IPS-20b (cell line): ENCODE measurements around the gene ZCCHC17.

ENCODE experiments used
- H3K27ac ChIP-seq: one replicate; pipeline ENCODE4 v1.5.1; 2013; ENCODE audit warnings: low read length
- H3K27me3 ChIP-seq: 2 replicates; pipeline ENCODE4 v1.6.1; 2013; ENCODE audit warnings: mild to moderate bottlenecking, low read length, inconsistent platforms; ENCODE audit not compliant: insufficient read depth
- H3K36me3 ChIP-seq: 2 replicates; pipeline ENCODE4 v1.6.1; 2013; ENCODE audit warnings: low read depth, mild to moderate bottlenecking, inconsistent platforms, low read length, moderate library complexity; ENCODE audit not compliant: insufficient read depth
- H3K4me1 ChIP-seq: 2 replicates; pipeline ENCODE4 v1.6.1; 2013; ENCODE audit warnings: mild to moderate bottlenecking, control low read depth, inconsistent platforms, low read length, moderate library complexity; ENCODE audit not compliant: insufficient read depth
- H3K4me3 ChIP-seq: 2 replicates; pipeline ENCODE4 v1.5.1; 2013; ENCODE audit warnings: mild to moderate bottlenecking, low read length, inconsistent platforms
- H3K9ac ChIP-seq: 2 replicates; pipeline ENCODE4 v1.6.1; 2013; ENCODE audit warnings: low read depth, mild to moderate bottlenecking, inconsistent platforms, low read length, moderate library complexity
- H3K9me3 ChIP-seq: 2 replicates; pipeline ENCODE4 v1.6.1; 2013; ENCODE audit warnings: mild to moderate bottlenecking, low read depth, low read length, inconsistent platforms; ENCODE audit not compliant: insufficient read depth

Gene ZCCHC17

DNA sequence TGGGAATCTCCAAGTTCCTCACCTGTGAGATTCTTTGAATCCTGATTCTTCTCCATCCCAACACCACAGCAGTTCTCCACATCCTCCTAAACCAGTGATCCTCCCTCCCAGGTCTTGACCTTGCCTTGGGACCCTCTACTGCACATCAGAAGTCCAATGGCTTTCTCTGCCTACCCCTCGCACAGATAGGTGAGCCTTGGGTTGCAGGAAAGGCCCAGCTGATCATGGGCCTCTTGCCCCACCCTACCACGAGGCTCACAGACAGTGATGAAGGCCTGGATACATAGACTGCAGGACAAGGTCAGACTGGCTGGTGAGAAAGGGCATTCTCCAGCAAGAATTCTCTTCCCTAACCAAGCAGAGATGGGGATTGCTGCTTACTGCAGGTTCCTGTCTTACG lies 75.2 kb downstream of the ZCCHC17 start:
- Histone ChIP-seq H3K27ac (no peak overlapping the region), H3K9me3 (no peaks in the 10 kb centered on the region), H3K4me3 (peak overlapping the region; percentile 71; the same call in 1 of the 2 replicates), H3K4me1 (peaks cover 21% of the 10 kb centered on the region; the same call in 1 of the 2 replicates), H3K36me3 (peaks cover 19% of the 10 kb centered on the region), H3K27me3 (no peaks in the 10 kb centered on the region), H3K9ac (peak overlapping the region; percentile 83; the same call in 1 of the 2 replicates)

DNA sequence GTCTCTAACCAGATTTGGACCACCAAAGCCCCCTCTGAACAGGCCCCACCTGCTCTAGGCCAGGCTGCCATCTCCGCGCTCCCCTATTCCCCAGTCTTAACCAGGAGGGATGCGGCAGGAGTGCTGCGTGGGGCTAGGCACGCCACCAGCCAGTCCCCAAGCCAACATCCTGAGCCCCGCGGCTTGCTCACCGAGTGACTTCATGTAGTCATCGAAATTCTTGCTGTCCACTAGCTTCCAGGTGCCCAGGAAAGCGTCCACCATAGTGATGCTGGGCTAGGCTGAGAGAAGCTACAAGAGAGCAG lies 75.9 kb downstream of the ZCCHC17 start:
- H3K36me3 ChIP-seq: peaks cover 13% of the 10 kb centered on the region
- no peak overlapping the region for H3K27ac ChIP-seq
- H3K4me1 ChIP-seq: peaks cover 19% of the 10 kb centered on the region; the same call in 1 of the 2 replicates
- H3K4me3 ChIP-seq: peak overlapping the region; percentile 71
- H3K27me3 ChIP-seq: no peaks in the 10 kb centered on the region
- no peaks in the 10 kb centered on the region for H3K9me3 ChIP-seq
- H3K9ac ChIP-seq: peak overlapping the region; percentile 83; the same call in 1 of the 2 replicates

DNA sequence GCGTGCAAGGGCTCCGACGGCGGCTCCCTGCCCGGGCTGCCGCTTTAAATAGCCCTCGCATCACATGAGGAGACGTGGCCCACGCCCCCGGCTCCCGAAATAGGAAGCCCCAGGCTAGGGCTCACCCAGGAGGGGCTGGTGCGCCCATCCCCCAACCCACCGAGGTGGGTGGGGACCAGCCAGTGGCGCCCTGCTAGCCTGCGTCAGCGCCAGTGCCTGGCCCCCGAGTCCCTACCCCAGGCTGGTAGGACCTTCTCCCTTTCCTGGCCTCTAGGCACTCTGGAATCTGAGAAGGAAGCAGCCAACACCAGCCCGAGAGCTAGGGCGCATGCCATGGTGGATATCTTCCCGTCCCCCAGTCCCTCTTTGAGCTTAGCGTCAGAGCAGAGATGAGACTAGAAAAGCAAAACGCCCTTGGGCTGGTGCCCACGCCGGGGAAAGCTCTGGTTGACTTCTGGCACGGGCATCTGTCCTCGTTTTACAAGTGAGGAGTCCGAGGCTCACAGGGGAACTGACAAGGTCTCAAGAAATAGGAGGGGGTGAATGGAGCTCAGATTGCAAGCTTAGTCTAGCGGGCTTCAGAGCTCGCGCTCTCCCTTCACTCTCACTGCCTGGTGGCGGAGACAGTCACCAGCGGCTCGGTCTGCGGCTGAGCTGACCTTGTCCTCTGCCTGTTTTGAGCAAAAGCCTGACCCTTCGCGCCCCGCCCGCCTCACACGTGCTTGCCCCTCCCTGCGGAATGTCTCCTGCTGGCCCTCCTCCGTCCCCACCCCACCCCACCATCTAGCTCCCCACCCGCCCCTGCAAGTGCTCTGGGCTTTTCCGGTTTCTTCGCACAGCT lies 76.4 kb downstream of the ZCCHC17 start, which contains the start of gene FABP3:
Gene FABP3, minus strand, starts transcription at position 21 of the 841 bp plus-strand sequence. CDS start 62 bp downstream, outside the sequence.
- H3K4me3 ChIP-seq: peak within 1 kb of the TSS; percentile 71
- H3K9me3 ChIP-seq: no peaks in the 10 kb centered on the region
- peaks cover 7% of the 10 kb centered on the region; the same call in 1 of the 2 replicates for H3K36me3 ChIP-seq
- peak within 1 kb of the TSS; percentile 45 for H3K27ac ChIP-seq
- peaks cover 19% of the 10 kb centered on the region; the same call in 1 of the 2 replicates for H3K4me1 ChIP-seq
- H3K27me3 ChIP-seq: no peaks in the 10 kb centered on the region
- H3K9ac ChIP-seq: peak within 1 kb of the TSS; percentile 83; the same call in 1 of the 2 replicates

DNA sequence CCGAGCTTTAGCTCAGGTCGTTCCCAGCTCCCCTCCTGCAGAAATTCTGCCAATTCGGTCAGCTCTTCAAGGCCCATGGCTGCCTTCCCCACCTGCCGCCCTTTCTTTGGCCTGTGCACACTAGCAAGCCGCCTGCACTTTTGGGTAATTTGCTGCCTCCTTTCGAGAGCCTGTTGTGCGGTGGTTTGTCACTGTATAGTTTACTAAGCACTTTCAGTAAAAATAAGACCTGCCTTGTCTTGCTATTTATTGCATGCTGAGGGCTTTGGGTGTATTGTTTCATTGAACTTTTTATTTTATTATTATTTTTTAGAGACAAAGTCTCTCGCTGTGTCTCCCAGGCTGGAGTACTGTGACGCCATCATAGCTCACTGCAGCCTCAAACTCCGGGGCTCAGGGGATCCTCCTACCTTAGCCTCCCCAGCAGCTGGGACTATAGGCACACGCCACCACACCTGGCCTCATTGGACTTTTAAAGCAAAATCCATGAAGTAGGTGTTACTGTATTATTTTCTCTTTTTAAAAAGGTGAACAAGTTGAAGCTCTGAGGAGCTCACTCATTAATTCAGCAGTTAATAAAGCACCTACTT lies 77.2 kb downstream of the ZCCHC17 start:
- H3K9ac ChIP-seq: peak overlapping the region; percentile 69; the same call in 1 of the 2 replicates
- H3K4me1 ChIP-seq: peaks cover 19% of the 10 kb centered on the region; the same call in 1 of the 2 replicates
- no peaks in the 10 kb centered on the region for H3K27me3 ChIP-seq
- H3K27ac ChIP-seq: no peak overlapping the region
- H3K36me3 ChIP-seq: no peaks in the 10 kb centered on the region
- H3K4me3 ChIP-seq: peak overlapping the region; percentile 56; the same call in 1 of the 2 replicates
- H3K9me3 ChIP-seq: no peaks in the 10 kb centered on the region

DNA sequence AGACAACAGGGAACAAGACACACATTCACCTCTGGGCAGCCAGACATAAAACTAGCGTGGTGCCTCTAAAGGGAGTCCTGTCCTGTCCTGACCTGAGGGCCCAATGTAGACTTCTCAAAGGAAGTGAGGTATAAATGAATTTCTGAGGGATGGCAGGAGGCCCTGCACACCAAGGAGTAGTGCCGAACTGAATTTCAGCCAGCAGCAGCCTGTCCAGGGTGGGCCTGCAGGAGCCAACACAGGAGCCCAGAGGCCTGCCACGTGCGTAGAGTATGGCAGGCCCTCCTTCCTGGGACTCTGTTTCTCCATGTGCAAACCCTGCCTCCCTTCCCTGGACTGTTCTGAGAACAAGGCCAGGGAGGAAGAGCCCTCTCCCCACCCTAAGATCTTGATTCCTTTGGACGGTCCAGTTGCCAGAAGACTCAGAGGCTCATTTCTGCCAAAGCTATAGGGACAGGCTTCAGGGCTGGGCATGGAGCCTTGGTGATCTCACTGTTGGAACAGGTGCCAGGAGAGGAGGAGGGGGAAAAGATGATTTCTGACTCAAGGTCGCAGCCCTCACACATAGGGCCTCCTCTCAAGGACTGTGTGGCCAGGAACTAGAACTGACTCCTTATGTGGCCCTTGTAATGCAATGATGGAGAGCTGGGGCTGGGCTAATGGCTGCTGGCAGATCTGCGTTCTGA lies 77.8 kb downstream of the ZCCHC17 start:
- Histone ChIP-seq H3K4me1 (peaks cover 19% of the 10 kb centered on the region; the same call in 1 of the 2 replicates), H3K9me3 (no peaks in the 10 kb centered on the region), H3K27me3 (no peaks in the 10 kb centered on the region), H3K36me3 (no peaks in the 10 kb centered on the region), H3K4me3 (no peak overlapping the region), H3K9ac (no peak overlapping the region; the same call in 1 of the 2 replicates), H3K27ac (no peak overlapping the region)

DNA sequence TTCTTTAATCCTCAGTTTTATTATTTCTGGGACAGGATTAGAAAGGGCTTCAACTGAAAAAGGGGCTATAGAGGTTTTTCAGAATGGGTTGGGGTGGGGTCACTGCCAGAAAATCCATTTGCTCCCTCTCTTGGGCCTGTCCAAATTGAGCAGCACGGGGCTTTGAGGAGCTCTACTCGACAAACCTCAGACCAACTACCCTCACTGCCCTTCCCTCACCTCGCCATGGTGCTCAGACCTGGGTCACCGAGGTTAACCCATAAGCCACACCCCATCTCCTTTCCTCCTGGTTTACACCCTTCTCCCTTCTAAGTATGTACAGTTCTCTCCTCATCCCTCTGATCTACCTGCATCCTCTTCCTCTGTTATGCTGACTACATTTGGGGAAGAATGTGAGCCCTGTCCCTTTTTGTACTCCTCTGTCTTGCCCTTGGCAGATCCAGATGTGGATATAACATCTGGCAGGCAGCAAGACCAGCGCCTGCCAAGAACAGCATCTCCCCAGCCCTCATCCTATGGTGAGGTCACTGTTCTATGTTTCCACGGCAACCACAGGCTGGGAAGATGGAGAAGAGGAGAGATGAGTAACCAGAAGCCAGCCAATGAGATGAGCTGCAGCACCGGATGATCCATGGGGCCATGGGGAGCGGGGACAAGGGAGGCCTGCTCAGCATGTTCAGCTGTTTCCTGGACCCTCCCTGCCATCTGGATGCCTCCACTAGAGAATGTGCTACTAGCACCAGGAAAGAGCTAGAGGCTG lies 79.7 kb downstream of the ZCCHC17 start:
- Histone ChIP-seq H3K9ac (peak overlapping the region; percentile 21; the same call in 1 of the 2 replicates), H3K27ac (no peak overlapping the region), H3K27me3 (no peaks in the 10 kb centered on the region), H3K4me3 (no peak overlapping the region), H3K9me3 (no peaks in the 10 kb centered on the region), H3K36me3 (no peaks in the 10 kb centered on the region), H3K4me1 (peaks cover 19% of the 10 kb centered on the region; the same call in 1 of the 2 replicates)

DNA sequence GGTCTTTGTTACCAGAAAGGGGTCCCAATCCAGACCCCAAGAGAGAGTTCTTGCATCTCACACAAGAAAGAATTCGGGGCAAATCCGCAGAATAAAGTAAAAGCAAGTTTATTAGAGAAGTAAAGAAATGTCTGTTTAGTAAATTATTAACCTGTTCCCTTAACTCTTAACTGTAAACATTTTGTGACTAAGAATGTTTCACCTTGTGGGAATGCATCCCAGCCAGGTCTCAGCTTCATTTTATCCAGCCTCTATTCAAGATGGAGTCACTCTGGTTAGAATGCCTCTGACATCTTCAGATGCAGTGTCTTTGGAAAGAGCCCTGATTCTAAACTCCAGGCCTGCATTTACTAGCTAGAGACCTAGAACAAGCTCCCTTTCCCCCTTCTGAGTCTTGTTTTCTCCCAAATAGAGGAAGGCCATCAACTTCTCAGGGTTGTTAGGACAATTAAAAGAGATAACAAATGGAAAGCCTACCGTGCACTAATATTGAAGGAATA lies 80.6 kb downstream of the ZCCHC17 start:
- Histone ChIP-seq H3K27me3 (no peaks in the 10 kb centered on the region), H3K9ac (no peak overlapping the region), H3K36me3 (no peaks in the 10 kb centered on the region), H3K4me1 (peaks cover 12% of the 10 kb centered on the region; the same call in 1 of the 2 replicates), H3K9me3 (no peaks in the 10 kb centered on the region), H3K4me3 (no peak overlapping the region), H3K27ac (no peak overlapping the region)

DNA sequence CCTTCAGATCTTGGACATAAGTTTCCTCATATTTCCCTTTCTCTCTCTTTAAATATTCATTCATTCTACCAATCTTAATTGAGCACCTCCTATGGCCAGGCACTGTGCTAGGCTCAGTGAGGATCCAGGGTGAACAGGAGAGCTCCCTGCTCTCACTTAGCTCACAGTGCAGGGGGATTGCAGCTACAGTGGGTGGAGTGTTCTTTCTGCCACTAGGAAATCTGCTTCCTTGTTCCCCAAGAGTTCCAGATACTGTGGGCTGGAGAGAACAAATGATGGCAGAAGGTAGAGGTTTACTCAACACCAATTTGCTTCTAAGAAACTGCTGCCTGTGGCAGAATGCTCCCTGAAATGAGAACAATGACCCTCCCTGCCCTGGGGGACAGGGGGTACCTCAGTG lies 81.2 kb downstream of the ZCCHC17 start:
- Histone ChIP-seq H3K9ac (no peak overlapping the region), H3K27me3 (no peaks in the 10 kb centered on the region), H3K36me3 (no peaks in the 10 kb centered on the region), H3K27ac (no peak overlapping the region), H3K4me3 (no peak overlapping the region), H3K9me3 (no peaks in the 10 kb centered on the region), H3K4me1 (peaks cover 10% of the 10 kb centered on the region; the same call in 1 of the 2 replicates)

DNA sequence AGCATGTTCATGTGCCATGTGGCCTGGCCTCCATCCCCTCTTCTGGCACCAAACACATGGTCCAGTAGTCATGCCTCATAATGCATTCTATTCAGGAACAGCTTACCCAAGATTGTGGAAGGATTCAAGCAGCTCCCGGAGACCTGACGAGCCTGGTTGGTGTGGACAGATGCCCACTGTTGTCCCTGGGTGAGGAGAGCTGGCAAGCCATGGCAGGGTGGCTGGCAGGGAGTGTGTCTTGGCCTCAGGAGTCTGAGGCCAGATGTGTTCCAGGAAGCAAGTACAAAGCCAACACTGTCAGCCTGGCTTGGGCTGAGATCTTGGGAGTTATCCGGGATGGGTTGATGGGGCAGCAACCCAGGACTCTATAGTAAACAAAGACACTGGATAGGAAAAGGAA lies 83.3 kb downstream of the ZCCHC17 start:
- Histone ChIP-seq H3K4me3 (no peak overlapping the region), H3K27ac (no peak overlapping the region), H3K9me3 (no peaks in the 10 kb centered on the region), H3K4me1 (peaks cover 6% of the 10 kb centered on the region; the same call in 1 of the 2 replicates), H3K36me3 (no peaks in the 10 kb centered on the region), H3K27me3 (no peaks in the 10 kb centered on the region), H3K9ac (no peak overlapping the region)

DNA sequence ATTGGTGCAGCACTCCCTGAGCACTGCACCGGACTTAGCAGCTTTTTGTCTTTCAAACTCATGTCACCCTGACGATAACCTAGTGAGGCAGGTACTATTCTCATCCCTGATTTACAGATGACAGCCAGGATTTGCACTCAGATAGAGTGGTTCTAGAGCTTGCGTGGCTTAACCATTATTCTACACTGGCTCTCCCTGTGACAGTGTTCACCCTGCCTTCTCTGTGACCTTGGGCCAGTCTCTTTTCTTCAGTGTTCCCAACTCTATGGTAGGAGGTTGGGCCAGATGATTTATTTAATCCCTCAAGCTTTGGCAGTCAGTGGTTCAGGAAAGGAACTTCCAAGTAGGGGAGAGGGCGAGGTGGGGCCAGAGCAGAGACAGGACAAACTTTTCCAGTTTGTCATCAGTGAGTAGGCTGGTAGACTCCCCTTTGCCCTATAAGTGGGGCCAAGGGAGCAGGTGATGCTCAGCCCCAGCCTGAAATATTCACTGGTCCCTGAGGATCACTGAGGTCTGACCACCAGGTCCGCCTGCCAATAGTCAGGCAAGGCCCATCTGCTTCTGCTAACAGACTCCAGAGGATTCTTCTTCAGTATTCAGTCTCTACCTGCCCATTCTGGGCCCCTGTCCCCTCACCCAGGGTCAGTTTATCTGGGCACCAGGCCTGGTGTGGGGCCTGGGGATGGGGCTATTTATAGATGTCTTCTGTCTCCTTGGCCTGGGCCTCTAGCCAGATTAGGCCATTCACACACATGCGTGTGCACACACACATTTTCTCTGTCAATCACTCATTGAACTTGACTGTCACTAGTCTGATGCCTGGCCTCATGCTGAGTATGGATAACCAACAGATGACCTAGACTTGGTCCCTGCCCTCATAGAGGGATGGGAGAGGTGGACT lies 84.8 kb downstream of the ZCCHC17 start:
- Histone ChIP-seq H3K36me3 (no peaks in the 10 kb centered on the region), H3K27ac (no peak overlapping the region), H3K27me3 (no peaks in the 10 kb centered on the region), H3K9me3 (no peaks in the 10 kb centered on the region), H3K4me3 (no peak overlapping the region), H3K9ac (no peak overlapping the region), H3K4me1 (peaks cover under 1% of the 10 kb centered on the region; the same call in 1 of the 2 replicates)
